Neuronal stem cell (in vitro differentiated cells): ENCODE data around the gene NPTX1.

Experiments used
- DNase-seq: peaks from one replicate; pipeline ENCODE4 v3.0.0-alpha.2; 2013; ENCODE audit warnings: low spot score
- H2AFZ ChIP-seq: one replicate; pipeline ENCODE4 v1.6.1; 2013; ENCODE audit warnings: mild to moderate bottlenecking, low read length, inconsistent platforms
- H2AK5ac ChIP-seq: 2 replicates; pipeline ENCODE4 v1.6.1; 2013; ENCODE audit warnings: low read depth, mild to moderate bottlenecking, inconsistent platforms, low read length, moderate library complexity, mixed read lengths
- H2BK120ac ChIP-seq: 2 replicates; pipeline ENCODE4 v1.6.1; 2013; ENCODE audit warnings: low read depth, mild to moderate bottlenecking, inconsistent platforms, low read length, moderate library complexity, mixed read lengths
- H2BK12ac ChIP-seq: one replicate; pipeline ENCODE4 v1.6.1; 2013; ENCODE audit warnings: low read length, inconsistent platforms
- H2BK15ac ChIP-seq: 2 replicates; pipeline ENCODE4 v1.6.1; 2013; ENCODE audit warnings: mild to moderate bottlenecking, low read length, inconsistent platforms, mixed read lengths
- H2BK5ac ChIP-seq: one replicate; pipeline ENCODE4 v1.6.1; 2013; ENCODE audit warnings: inconsistent platforms, mild to moderate bottlenecking, low read length, moderate library complexity
- H3K14ac ChIP-seq: one replicate; pipeline ENCODE4 v1.6.1; 2013; ENCODE audit warnings: low read length, inconsistent platforms
- H3K18ac ChIP-seq: 2 replicates; pipeline ENCODE4 v1.6.1; 2013; ENCODE audit warnings: low read length, inconsistent platforms
- H3K23ac ChIP-seq: 2 replicates; pipeline ENCODE4 v1.6.1; 2013; ENCODE audit warnings: low read depth, mild to moderate bottlenecking, mixed read lengths, low read length, inconsistent platforms; ENCODE audit not compliant: poor library complexity
- H3K27ac ChIP-seq: replicated peaks from 3 replicates; pipeline ENCODE4 v1.5.1; 2013; ENCODE audit warnings: low read length, inconsistent platforms
- H3K27me3 ChIP-seq, 3 experiments: 2 replicates each; pipeline ENCODE4 v1.6.1; 2013; ENCODE audit warnings: low read length in 3 of 3, mild to moderate bottlenecking in 2 of 3, inconsistent platforms in 1 of 3, low read depth in 1 of 3, mixed read lengths in 1 of 3, moderate library complexity in 1 of 3; ENCODE audit not compliant: control insufficient read depth in 3 of 3, insufficient read depth in 3 of 3
- H3K36me3 ChIP-seq, 2 donors: replicated peaks in 1 of 2; 2 replicates each; pipeline ENCODE4 v1.6.1; 2013; ENCODE audit warnings: low read length in 2 of 2; ENCODE audit not compliant: control insufficient read depth in 2 of 2, insufficient read depth in 2 of 2
- H3K4ac ChIP-seq: 2 replicates; pipeline ENCODE4 v1.6.1; 2013; ENCODE audit warnings: inconsistent platforms, mild to moderate bottlenecking, low read length, moderate library complexity
- H3K4me1 ChIP-seq, 2 donors: 1 replicate in 1 of 2; 2 replicates in 1 of 2; pipeline ENCODE4 v1.6.1; 2013; ENCODE audit warnings: low read length in 2 of 2, low read depth in 1 of 2; ENCODE audit not compliant: control insufficient read depth in 2 of 2, insufficient read depth in 1 of 2
- H3K4me2 ChIP-seq: one replicate; pipeline ENCODE4 v1.6.1; 2013; ENCODE audit warnings: mild to moderate bottlenecking, low read length, inconsistent platforms; ENCODE audit not compliant: insufficient read depth, poor library complexity, severe bottlenecking
- H3K4me3 ChIP-seq, 2 donors: 2 replicates each; pipeline ENCODE4 v1.5.1; 2013; ENCODE audit warnings: low read length in 2 of 2, mild to moderate bottlenecking in 2 of 2, inconsistent platforms in 1 of 2, moderate library complexity in 1 of 2
- H3K79me1 ChIP-seq: one replicate; pipeline ENCODE4 v1.6.1; 2013; ENCODE audit warnings: low read depth, mild to moderate bottlenecking, inconsistent platforms, low read length, moderate library complexity
- H3K9ac ChIP-seq: one replicate; pipeline ENCODE4 v1.6.1; 2013; ENCODE audit warnings: mild to moderate bottlenecking, low read depth, low read length, inconsistent platforms; ENCODE audit not compliant: poor library complexity
- H3K9me3 ChIP-seq, 2 donors: replicated peaks in 1 of 2; 2 replicates each; pipeline versions ENCODE3 to v1.6.1; 2013; ENCODE audit warnings: low read length in 2 of 2, mild to moderate bottlenecking in 2 of 2, inconsistent platforms in 1 of 2, low read depth in 1 of 2, mixed read lengths in 1 of 2, moderate library complexity in 1 of 2; ENCODE audit not compliant: control insufficient read depth in 2 of 2, insufficient read depth in 1 of 2
- H4K8ac ChIP-seq: one replicate; pipeline ENCODE4 v1.6.1; 2013; ENCODE audit warnings: low read depth, mild to moderate bottlenecking, inconsistent platforms, low read length, moderate library complexity
- H4K91ac ChIP-seq: one replicate; pipeline ENCODE4 v1.6.1; 2013; ENCODE audit warnings: low read length, low read depth, mild to moderate bottlenecking, inconsistent platforms; ENCODE audit not compliant: poor library complexity
- WGBS, 2 donors: extraction: QIAGEN DNeasy Blood & Tissue Kit; methylation state at CpG; one replicate each; pipeline ENCODE4 v1.1.7; 2013; ENCODE audit warnings: missing lambda C conversion rate in 2 of 2, mixed read lengths in 1 of 2; ENCODE audit not compliant: insufficient read length in 2 of 2, insufficient replicate concordance in 1 of 2; ENCODE audit errors: extremely low coverage in 2 of 2; 5-methylcytosine and 5-hydroxymethylcytosine counted together

The NPTX1 gene

GRCh38 chr17:80494547-80494946 is 18.1 kb upstream of the NPTX1 start:
- peak overlapping the region; percentile 24 for H2AK5ac ChIP-seq
- H3K27me3 ChIP-seq: peaks cover 0 to 14% (median 0%) of the 10 kb centered on the region in 3 experiments
- no peak overlapping the region for H2BK5ac ChIP-seq
- H3K23ac ChIP-seq: no peak overlapping the region
- H3K4me2 ChIP-seq: no peak overlapping the region
- H4K91ac ChIP-seq: no peak overlapping the region
- peaks cover 29 to 40% of the 10 kb centered on the region in 2 donors for H3K4me1 ChIP-seq
- no peak overlapping the region for H3K4me3 ChIP-seq
- no peak overlapping the region for H3K14ac ChIP-seq
- no peak overlapping the region for H3K9ac ChIP-seq
- H4K8ac ChIP-seq: no peak overlapping the region
- no peak overlapping the region for H2AFZ ChIP-seq
- no peaks in the 10 kb centered on the region for H3K36me3 ChIP-seq
- no peak overlapping the region for H3K18ac ChIP-seq
- WGBS, 2 donors: no CpG with 5 or more reads among the region's 7 CpGs
- H2BK12ac ChIP-seq: no peak overlapping the region
- no peak overlapping the region for H3K4ac ChIP-seq
- DNase-seq: no peak
- no peak overlapping the region for H3K27ac ChIP-seq
- peaks cover 0 to 2% of the 10 kb centered on the region in 2 donors for H3K9me3 ChIP-seq
- H2BK15ac ChIP-seq: peak overlapping the region; percentile 32
- H2BK120ac ChIP-seq: no peak overlapping the region
- peaks cover 2% of the 10 kb centered on the region for H3K79me1 ChIP-seq

GRCh38 chr17:80492343-80493136 is 16.1 kb upstream of the NPTX1 start:
- DNase-seq: no peak
- Histone ChIP-seq H2AK5ac (peak overlapping the region; percentile 93), H4K8ac (no peak overlapping the region), H4K91ac (peak overlapping the region; percentile 93), H2BK15ac (peak overlapping the region; percentile 17), H3K4me2 (no peak overlapping the region), H2BK12ac (peak overlapping the region; percentile 100), H2BK120ac (peak overlapping the region; percentile 7), H2BK5ac (peak overlapping the region; percentile 4), H3K36me3 (no peaks in the 10 kb centered on the region), H3K14ac (peak overlapping the region; percentile 97), H3K4me1 (peaks cover 19 to 26% of the 10 kb centered on the region in 2 donors), H3K4me3 (no peak overlapping the region), H3K27me3 (peaks cover 0 to 16% (median 0%) of the 10 kb centered on the region in 3 experiments), H3K9me3 (peaks cover 0 to 2% of the 10 kb centered on the region in 2 donors), H2AFZ (peak overlapping the region; percentile 83), H3K9ac (peak overlapping the region; percentile 54), H3K79me1 (peaks cover 2% of the 10 kb centered on the region), H3K23ac (peak overlapping the region; percentile 61), H3K4ac (no peak overlapping the region), H3K18ac (peak overlapping the region; percentile 50), H3K27ac (peak overlapping the region; percentile 47)
- no CpG with 5 or more reads among the region's 21 CpGs for WGBS, 2 donors

GRCh38 chr17:80491478-80492342 is 15.3 kb upstream of the NPTX1 start:
- peak; percentile 70 for DNase-seq
- Histone ChIP-seq H2BK5ac (peak overlapping the region; percentile 4), H3K9me3 (peaks cover 0 to 2% of the 10 kb centered on the region in 2 donors), H4K91ac (peak overlapping the region; percentile 93), H3K27me3 (peaks cover 0 to 25% (median 0%) of the 10 kb centered on the region in 3 experiments), H4K8ac (no peak overlapping the region), H2BK120ac (no peak overlapping the region), H3K79me1 (peaks cover 2% of the 10 kb centered on the region), H3K36me3 (no peaks in the 10 kb centered on the region), H3K14ac (peak overlapping the region; percentile 97), H3K4ac (no peak overlapping the region), H3K4me2 (peak overlapping the region; percentile 51), H3K9ac (peak overlapping the region; percentile 54), H2AFZ (peak overlapping the region; percentile 87), H2BK15ac (no peak overlapping the region), H3K27ac (peak overlapping the region; percentile 81), H3K18ac (peak overlapping the region; percentile 74), H3K4me3 (peak overlapping the region in 1 of 2 donors; percentile 30), H3K4me1 (peaks cover 21 to 31% of the 10 kb centered on the region in 2 donors), H2BK12ac (peak overlapping the region; percentile 100), H2AK5ac (no peak overlapping the region), H3K23ac (peak overlapping the region; percentile 61)
- no CpG with 5 or more reads among the region's 21 CpGs for WGBS, 2 donors
